Fibroblast of skin of scalp (primary cell): Measurements from ENCODE around the gene NBEA.

ENCODE experiments used
- DNase-seq: peaks from one replicate; pipeline ENCODE4 v3.0.0-alpha.2; 2013

Gene NBEA

GRCh38 chr13:35477386-35477946 is 535.4 kb downstream of the NBEA start:
- no peak for DNase-seq

- DNase-seq = no peak
Measured at GRCh38 chr13:35478271-35479037, 536.4 kb downstream of the NBEA start.

GRCh38 chr13:35479038-35479492 is 537.0 kb downstream of the NBEA start:
- no peak for DNase-seq

- DNase-seq = no peak
Measured at GRCh38 chr13:35479706-35480105, 537.6 kb downstream of the NBEA start.

- DNase-seq = no peak
Measured at GRCh38 chr13:35480346-35480745, 538.3 kb downstream of the NBEA start.

GRCh38 chr13:35481777-35482176 is 539.7 kb downstream of the NBEA start:
- DNase-seq = no peak

GRCh38 chr13:35482527-35482926 is 540.5 kb downstream of the NBEA start:
- DNase-seq = no peak

- DNase-seq = no peak
Measured at GRCh38 chr13:35483761-35484160, 541.7 kb downstream of the NBEA start.

GRCh38 chr13:35484384-35484783 is 542.3 kb downstream of the NBEA start:
- no peak for DNase-seq

GRCh38 chr13:35485424-35485823 is 543.4 kb downstream of the NBEA start:
- no peak for DNase-seq

GRCh38 chr13:35489050-35489449 is 547.0 kb downstream of the NBEA start:
- no peak for DNase-seq

- DNase-seq = no peak
Measured at GRCh38 chr13:35496006-35496405, 553.9 kb downstream of the NBEA start.

- DNase-seq = no peak
Measured at GRCh38 chr13:35496761-35497386, 554.8 kb downstream of the NBEA start.

GRCh38 chr13:35498231-35498630 is 556.2 kb downstream of the NBEA start:
- no peak for DNase-seq

- DNase-seq = no peak
Measured at GRCh38 chr13:35499196-35499662, 557.2 kb downstream of the NBEA start.

GRCh38 chr13:35499676-35500075 is 557.6 kb downstream of the NBEA start:
- DNase-seq = no peak

- no peak for DNase-seq
Measured at GRCh38 chr13:35500144-35500543, 558.1 kb downstream of the NBEA start.

- no peak for DNase-seq
Measured at GRCh38 chr13:35501661-35502235, 559.7 kb downstream of the NBEA start.

GRCh38 chr13:35502456-35502855 is 560.4 kb downstream of the NBEA start:
- no peak for DNase-seq

- DNase-seq = peak; percentile 75
Measured at GRCh38 chr13:35512271-35512920, 570.3 kb downstream of the NBEA start.

GRCh38 chr13:35514061-35514477 is 572.0 kb downstream of the NBEA start:
- DNase-seq = no peak

GRCh38 chr13:35514801-35515502 is 572.9 kb downstream of the NBEA start:
- no peak for DNase-seq
